Esophagus muscularis mucosa (tissue), 4 donors: ENCODE data around the gene DTX1. TPM values are rescaled to one million over a fixed set of nuclear protein-coding genes. Genes with fewer than 3 reads are reported as not detected.

Experiments
- DNase-seq: peaks from one replicate; pipeline ENCODE4 v3.0.0-alpha.2; 2017; ENCODE audit errors: extremely low spot score
- H3K27ac ChIP-seq, 4 donors: fragments of 200-600 bp; sonication (generic); replicated peaks in 1 of 4; 1 replicate in 3 of 4; 2 replicates in 1 of 4; pipeline ENCODE4 v1.5.1; 2016 to 2019; ENCODE audit warnings: mild to moderate bottlenecking in 1 of 4
- H3K27me3 ChIP-seq, 4 donors: fragments of 200-600 bp; sonication (generic); one replicate each; pipeline versions ENCODE4 v1.5.1 to v1.6.0; 2016 to 2019
- H3K36me3 ChIP-seq, 4 donors: fragments of 200-600 bp; sonication (generic); one replicate each; pipeline ENCODE4 v1.5.1; 2016 to 2019
- H3K4me1 ChIP-seq, 4 donors: fragments of 200-600 bp; sonication (generic); one replicate each; pipeline ENCODE4 v1.5.1; 2016 to 2019
- H3K4me3 ChIP-seq, 4 donors: fragments of 200-600 bp; sonication (generic); 1 replicate in 2 of 4; 2 replicates in 2 of 4; pipeline ENCODE4 v1.5.1; 2016 to 2019; ENCODE audit warnings: mild to moderate bottlenecking in 4 of 4, moderate library complexity in 1 of 4
- H3K9me3 ChIP-seq, 4 donors: fragments of 200-600 bp; sonication (generic); 1 replicate in 3 of 4; 2 replicates in 1 of 4; pipeline ENCODE4 v1.5.1; 2016 to 2019
- EP300 ChIP-seq: sonication (generic); formaldehyde crosslinking; IDR thresholded peaks from one replicate; pipeline ENCODE4 v1.6.1; 2017; ENCODE audit warnings: antibody characterized with exemption
- POLR2A ChIP-seq: fragments of 450-650 bp; IDR thresholded peaks from one replicate; pipeline ENCODE4 v1.6.1; 2017; ENCODE audit warnings: antibody characterized with exemption, moderate library complexity, mild to moderate bottlenecking, low read depth
- POLR2AphosphoS5 ChIP-seq, 2 donors: sonication (generic); formaldehyde crosslinking; IDR thresholded peaks; one replicate each; pipeline ENCODE4 v1.6.1; 2017; ENCODE audit warnings: antibody characterized with exemption in 2 of 2
- WGBS: methylation state at CpG from one replicate; pipeline ENCODE4 v1.1.5; 2018; 5-methylcytosine and 5-hydroxymethylcytosine counted together
- intact Hi-C: fragments of 100-400 bp; cut with DNase I; formaldehyde crosslinking; loops from one replicate; pipeline ENCODE4 v1.15.1; 2023
- total RNA-seq, 4 donors: library from RNA; depleted of rRNA; stranded (reverse); fragments of >200 nt; gene quantifications; one replicate each; pipeline versions ENCODE4 v1.1.0 to v1.2.1, GENCODE V29; 2016
- TF ChIP-seq, protein P1 (sequence below), 3 experiments: fragments of 200-600 bp in 2 of 3; fragments of 450-650 bp in 1 of 3; sonication (generic) in 2 of 3; IDR thresholded peaks; one replicate each; pipeline ENCODE4 v1.5.1; 2017 to 2019; ENCODE audit warnings: antibody characterized with exemption in 3 of 3, mild to moderate bottlenecking in 2 of 3, moderate library complexity in 1 of 3

DTX1 gene
- total RNA-seq, 4 donors from 2014 or later, result 3.6 to 6.1 (median 4.9) TPM

DNA sequence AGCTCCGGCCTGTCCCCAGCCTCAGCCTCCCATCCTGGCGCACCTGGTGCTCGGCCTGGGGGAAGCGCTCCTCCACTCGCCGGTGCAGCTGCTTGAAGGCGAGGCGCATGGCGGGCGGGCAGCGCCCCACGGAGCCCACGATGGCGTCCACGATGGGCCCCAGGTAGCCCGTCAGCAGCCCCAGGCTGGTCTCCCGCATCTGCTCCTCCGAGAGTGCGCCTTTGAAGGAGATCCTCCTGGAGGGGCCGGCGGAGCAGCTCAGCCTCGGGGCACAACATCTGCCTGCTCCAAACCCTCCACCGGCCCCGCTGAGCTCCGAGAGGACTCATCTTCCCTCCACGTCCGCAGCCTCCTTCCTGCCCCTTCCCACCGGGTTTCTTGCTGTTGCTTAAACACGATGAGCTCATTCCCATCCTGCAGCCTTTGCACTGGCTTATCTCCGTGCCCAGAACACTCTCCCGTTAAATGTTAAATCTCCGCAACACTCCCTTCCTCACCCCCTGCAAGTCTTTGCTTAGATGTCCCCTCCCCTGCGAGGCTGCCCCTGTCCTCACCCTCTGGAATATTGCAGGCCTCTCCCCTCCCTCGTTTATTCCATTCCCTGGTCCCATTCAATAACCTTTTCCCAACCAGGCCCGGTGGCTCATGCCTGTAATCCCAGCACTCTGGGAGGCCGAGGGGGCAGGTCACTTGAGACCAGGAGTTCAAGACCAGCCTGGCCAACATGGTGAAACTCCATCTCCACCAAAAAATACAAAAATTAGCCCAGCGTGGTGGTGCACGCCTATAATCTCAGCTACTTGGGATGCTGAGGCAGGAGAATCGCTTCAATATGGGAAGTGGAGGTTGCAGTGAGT lies 55.7 kb downstream of the DTX1 start:
- Histone ChIP-seq H3K4me3 (no peak overlapping the region), H3K4me1 (no peaks in the 10 kb centered on the region), H3K27ac (no peak overlapping the region), H3K9me3 (no peaks in the 10 kb centered on the region), H3K27me3 (peaks cover 0 to 46% (median 0%) of the 10 kb centered on the region in 4 donors), H3K36me3 (no peaks in the 10 kb centered on the region)
- intact Hi-C loops, result no loop called here
- no peak for TF ChIP-seq EP300
- TF ChIP-seq POLR2A, result no peak
- no peak for TF ChIP-seq POLR2AphosphoS5 (IDR thresholded peaks at IDR 0.05)
- TF ChIP-seq, protein P1, sequence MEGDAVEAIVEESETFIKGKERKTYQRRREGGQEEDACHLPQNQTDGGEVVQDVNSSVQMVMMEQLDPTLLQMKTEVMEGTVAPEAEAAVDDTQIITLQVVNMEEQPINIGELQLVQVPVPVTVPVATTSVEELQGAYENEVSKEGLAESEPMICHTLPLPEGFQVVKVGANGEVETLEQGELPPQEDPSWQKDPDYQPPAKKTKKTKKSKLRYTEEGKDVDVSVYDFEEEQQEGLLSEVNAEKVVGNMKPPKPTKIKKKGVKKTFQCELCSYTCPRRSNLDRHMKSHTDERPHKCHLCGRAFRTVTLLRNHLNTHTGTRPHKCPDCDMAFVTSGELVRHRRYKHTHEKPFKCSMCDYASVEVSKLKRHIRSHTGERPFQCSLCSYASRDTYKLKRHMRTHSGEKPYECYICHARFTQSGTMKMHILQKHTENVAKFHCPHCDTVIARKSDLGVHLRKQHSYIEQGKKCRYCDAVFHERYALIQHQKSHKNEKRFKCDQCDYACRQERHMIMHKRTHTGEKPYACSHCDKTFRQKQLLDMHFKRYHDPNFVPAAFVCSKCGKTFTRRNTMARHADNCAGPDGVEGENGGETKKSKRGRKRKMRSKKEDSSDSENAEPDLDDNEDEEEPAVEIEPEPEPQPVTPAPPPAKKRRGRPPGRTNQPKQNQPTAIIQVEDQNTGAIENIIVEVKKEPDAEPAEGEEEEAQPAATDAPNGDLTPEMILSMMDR (IDR thresholded peaks at IDR 0.05), result no peak
- 72% methylated on average over 33 of the region's 39 CpGs for WGBS
- no peak for DNase-seq

DNA sequence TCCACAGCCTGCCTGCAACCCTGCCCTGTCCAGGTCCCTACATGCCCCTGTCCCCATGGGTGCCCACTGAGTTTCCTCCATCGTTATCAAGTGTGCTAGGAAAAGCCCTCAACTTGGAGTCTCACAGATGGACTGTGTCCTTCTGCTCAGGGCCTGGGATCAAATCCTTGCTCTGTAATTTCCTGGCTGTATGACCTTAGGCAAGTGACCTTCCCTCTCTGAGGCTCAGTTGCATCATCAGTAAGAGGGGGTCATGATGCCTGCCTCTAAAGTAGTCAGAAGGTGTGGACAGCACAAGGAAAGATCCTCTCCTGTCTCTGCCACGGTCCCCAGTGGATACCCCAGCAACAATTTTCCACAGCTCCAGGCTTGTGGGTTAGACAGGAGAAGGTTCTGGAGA lies 56.9 kb downstream of the DTX1 start:
- WGBS, result 90% methylated on average over 2 of the region's 2 CpGs
- DNase-seq, result no peak
- Histone ChIP-seq H3K27ac (no peak overlapping the region), H3K27me3 (peaks cover 0 to 46% (median 0%) of the 10 kb centered on the region in 4 donors), H3K4me3 (no peak overlapping the region), H3K9me3 (no peaks in the 10 kb centered on the region), H3K4me1 (no peaks in the 10 kb centered on the region), H3K36me3 (no peaks in the 10 kb centered on the region)
- intact Hi-C loops, result no loop called here
- TF ChIP-seq, protein P1 (IDR thresholded peaks at IDR 0.05), result no peak
- TF ChIP-seq EP300 (no peak), POLR2A (no peak), POLR2AphosphoS5 (IDR thresholded peaks at IDR 0.05) (no peak)

- no peak overlapping the region for H3K4me3 ChIP-seq
- H3K27me3 ChIP-seq, result peaks cover 0 to 55% (median 0%) of the 10 kb centered on the region in 4 donors
- TF ChIP-seq POLR2A (no peak), EP300 (no peak), POLR2AphosphoS5 (IDR thresholded peaks at IDR 0.05) (no peak)
- TF ChIP-seq, protein P1 (IDR thresholded peaks at IDR 0.05), result no peak
- no peak for DNase-seq
- no peaks in the 10 kb centered on the region for H3K4me1 ChIP-seq
- no peaks in the 10 kb centered on the region for H3K36me3 ChIP-seq
- no peaks in the 10 kb centered on the region for H3K9me3 ChIP-seq
- WGBS, result 89% methylated on average over 12 of the region's 19 CpGs
- intact Hi-C loops, result no loop called here
- H3K27ac ChIP-seq, result no peak overlapping the region
Observed at GRCh38 chr12:113114447-113115178, 58.1 kb downstream of the DTX1 start.

- no peaks in the 10 kb centered on the region for H3K36me3 ChIP-seq
- 84% methylated on average over 13 of the region's 22 CpGs for WGBS
- H3K9me3 ChIP-seq, result no peaks in the 10 kb centered on the region
- H3K27ac ChIP-seq, result no peak overlapping the region
- no peak overlapping the region for H3K4me3 ChIP-seq
- DNase-seq, result no peak
- TF ChIP-seq POLR2A (no peak), POLR2AphosphoS5 (IDR thresholded peaks at IDR 0.05) (no peak), EP300 (no peak)
- TF ChIP-seq, protein P1 (IDR thresholded peaks at IDR 0.05), result no peak
- intact Hi-C loops, result no loop called here
- H3K4me1 ChIP-seq, result no peaks in the 10 kb centered on the region
- H3K27me3 ChIP-seq, result peaks cover 0 to 62% (median 0%) of the 10 kb centered on the region in 4 donors
Observed at GRCh38 chr12:113115455-113116126, 59.1 kb downstream of the DTX1 start.
